ENCODE data around the gene SCN8A. TPM values are rescaled to one million over a fixed set of nuclear protein-coding genes. Genes with fewer than 3 reads are reported as not detected.
"Not testable (repeated sequence)": the region's sequence is repeated elsewhere in the genome, so short reads cannot be mapped to it uniquely, and the experiment has no call there.

Gene SCN8A
- total RNA-seq, 2 donors from 2014 or later: 0.79 TPM

GRCh38 chr12:51777457-51777856 is 186.4 kb downstream of the SCN8A start:
- no peak overlapping the region for H3K27ac Mint-ChIP-seq
- H3K36me3 Mint-ChIP-seq (ENCODE audit: insufficient read depth in 2 of 2): no peaks in the 10 kb centered on the region

GRCh38 chr12:51777973-51778372 is 186.9 kb downstream of the SCN8A start:
- ATAC-seq (replicated peaks in 1 of 2) (no peak), DNase-seq (no peak)
- peaks cover 8% of the 10 kb centered on the region for H3K27me3 Mint-ChIP-seq (ENCODE audit: low read depth)
- H3K36me3 Mint-ChIP-seq (ENCODE audit: insufficient read depth in 2 of 2): no peaks in the 10 kb centered on the region
- no peak overlapping the region for H3K27ac Mint-ChIP-seq
- peaks cover 14% of the 10 kb centered on the region for H3K4me1 Mint-ChIP-seq (ENCODE audit: low read depth)
- no peak overlapping the region for H3K4me3 Mint-ChIP-seq
- H3K9me3 Mint-ChIP-seq: no peaks in the 10 kb centered on the region

More at GRCh38 chr12:51777457-51777856, 186.4 kb downstream of the SCN8A start:
- H3K4me3 Mint-ChIP-seq: no peak overlapping the region
- peaks cover 4% of the 10 kb centered on the region for H3K27me3 Mint-ChIP-seq (ENCODE audit: low read depth)
- DNase-seq: no peak
- ATAC-seq (replicated peaks in 1 of 2): no peak
- peaks cover 14% of the 10 kb centered on the region for H3K4me1 Mint-ChIP-seq (ENCODE audit: low read depth)
- H3K9me3 Mint-ChIP-seq: no peaks in the 10 kb centered on the region

- Mint-ChIP-seq H3K27ac (no peak overlapping the region), H3K4me3 (no peak overlapping the region), H3K4me1 (ENCODE audit: low read depth) (peaks cover 24% of the 10 kb centered on the region), H3K27me3 (ENCODE audit: low read depth) (peaks cover 8% of the 10 kb centered on the region), H3K36me3 (ENCODE audit: insufficient read depth in 2 of 2) (no peaks in the 10 kb centered on the region), H3K9me3 (no peaks in the 10 kb centered on the region)
- ATAC-seq (replicated peaks in 1 of 2) (no peak), DNase-seq (no peak)
Measured at GRCh38 chr12:51779876-51780275, 188.8 kb downstream of the SCN8A start.

- Mint-ChIP-seq H3K9me3 (no peaks in the 10 kb centered on the region), H3K36me3 (ENCODE audit: insufficient read depth in 2 of 2) (no peaks in the 10 kb centered on the region), H3K27me3 (ENCODE audit: low read depth) (peaks cover 8% of the 10 kb centered on the region), H3K4me1 (ENCODE audit: low read depth) (peaks cover 27% of the 10 kb centered on the region), H3K27ac (no peak overlapping the region), H3K4me3 (no peak overlapping the region)
- DNase-seq (no peak), ATAC-seq (replicated peaks in 1 of 2) (no peak)
Measured at GRCh38 chr12:51784688-51785087, 193.7 kb downstream of the SCN8A start.

- Mint-ChIP-seq H3K27ac (no peak overlapping the region), H3K4me1 (ENCODE audit: low read depth) (peaks cover 15% of the 10 kb centered on the region), H3K27me3 (ENCODE audit: low read depth) (peaks cover 8% of the 10 kb centered on the region), H3K9me3 (no peaks in the 10 kb centered on the region), H3K4me3 (no peak overlapping the region), H3K36me3 (ENCODE audit: insufficient read depth in 2 of 2) (no peaks in the 10 kb centered on the region)
- DNase-seq (no peak), ATAC-seq (replicated peaks in 1 of 2) (no peak)
Measured at GRCh38 chr12:51785906-51786305, 194.9 kb downstream of the SCN8A start.

GRCh38 chr12:51788876-51789275 is 197.8 kb downstream of the SCN8A start:
- H3K9me3 Mint-ChIP-seq: no peaks in the 10 kb centered on the region
- no peak overlapping the region for H3K27ac Mint-ChIP-seq
- no peaks in the 10 kb centered on the region for H3K27me3 Mint-ChIP-seq (ENCODE audit: low read depth)
- no peak overlapping the region for H3K4me3 Mint-ChIP-seq
- peaks cover 15% of the 10 kb centered on the region for H3K4me1 Mint-ChIP-seq (ENCODE audit: low read depth)
- DNase-seq (no peak), ATAC-seq (replicated peaks in 1 of 2) (no peak)
- no peaks in the 10 kb centered on the region for H3K36me3 Mint-ChIP-seq (ENCODE audit: insufficient read depth in 2 of 2)

- Mint-ChIP-seq H3K27me3 (ENCODE audit: low read depth) (no peaks in the 10 kb centered on the region), H3K4me3 (no peak overlapping the region), H3K27ac (no peak overlapping the region), H3K36me3 (ENCODE audit: insufficient read depth in 2 of 2) (no peaks in the 10 kb centered on the region), H3K9me3 (no peaks in the 10 kb centered on the region), H3K4me1 (ENCODE audit: low read depth) (no peaks in the 10 kb centered on the region)
- no peak for ATAC-seq (replicated peaks in 1 of 2)
- no peak for DNase-seq
Measured at GRCh38 chr12:51792417-51792816, 201.4 kb downstream of the SCN8A start.

GRCh38 chr12:51793201-51793600 is 202.2 kb downstream of the SCN8A start:
- Mint-ChIP-seq H3K4me3 (no peak overlapping the region), H3K27me3 (ENCODE audit: low read depth) (no peaks in the 10 kb centered on the region), H3K9me3 (no peaks in the 10 kb centered on the region), H3K36me3 (ENCODE audit: insufficient read depth in 2 of 2) (no peaks in the 10 kb centered on the region), H3K4me1 (ENCODE audit: low read depth) (no peaks in the 10 kb centered on the region), H3K27ac (no peak overlapping the region)
- DNase-seq (no peak), ATAC-seq (replicated peaks in 1 of 2) (no peak)

GRCh38 chr12:51797301-51797700 is 206.3 kb downstream of the SCN8A start:
- no peak overlapping the region for H3K4me3 Mint-ChIP-seq
- H3K27me3 Mint-ChIP-seq (ENCODE audit: low read depth): no peaks in the 10 kb centered on the region
- DNase-seq: no peak
- no peak overlapping the region for H3K27ac Mint-ChIP-seq
- H3K36me3 Mint-ChIP-seq (ENCODE audit: insufficient read depth in 2 of 2): no peaks in the 10 kb centered on the region
- H3K9me3 Mint-ChIP-seq: no peaks in the 10 kb centered on the region
- no peak for ATAC-seq (replicated peaks in 1 of 2)
- H3K4me1 Mint-ChIP-seq (ENCODE audit: low read depth): no peaks in the 10 kb centered on the region

- ATAC-seq (replicated peaks in 1 of 2); H3K27ac Mint-ChIP-seq; H3K36me3 Mint-ChIP-seq (ENCODE audit: insufficient read depth in 2 of 2); H3K9me3 Mint-ChIP-seq; H3K4me3 Mint-ChIP-seq; H3K27me3 Mint-ChIP-seq (ENCODE audit: low read depth); DNase-seq; H3K4me1 Mint-ChIP-seq (ENCODE audit: low read depth): not testable (repeated sequence)
Measured at GRCh38 chr12:51798051-51798450, 207.0 kb downstream of the SCN8A start.

- Mint-ChIP-seq H3K36me3 (ENCODE audit: insufficient read depth in 2 of 2) (no peaks in the 10 kb centered on the region), H3K9me3 (no peaks in the 10 kb centered on the region), H3K4me1 (ENCODE audit: low read depth) (no peaks in the 10 kb centered on the region), H3K4me3 (no peak overlapping the region), H3K27ac (no peak overlapping the region), H3K27me3 (ENCODE audit: low read depth) (no peaks in the 10 kb centered on the region)
- DNase-seq (no peak), ATAC-seq (replicated peaks in 1 of 2) (no peak)
Measured at GRCh38 chr12:51798501-51798900, 207.5 kb downstream of the SCN8A start.

GRCh38 chr12:51801027-51801426 is 210.0 kb downstream of the SCN8A start:
- Mint-ChIP-seq H3K27ac (no peak overlapping the region), H3K9me3 (no peaks in the 10 kb centered on the region), H3K4me1 (ENCODE audit: low read depth) (no peaks in the 10 kb centered on the region), H3K36me3 (ENCODE audit: insufficient read depth in 2 of 2) (no peaks in the 10 kb centered on the region), H3K27me3 (ENCODE audit: low read depth) (no peaks in the 10 kb centered on the region), H3K4me3 (no peak overlapping the region)
- no peak for ATAC-seq (replicated peaks in 1 of 2)
- DNase-seq: no peak

- ATAC-seq (replicated peaks in 1 of 2) (no peak), DNase-seq (no peak)
- Mint-ChIP-seq H3K4me3 (no peak overlapping the region), H3K36me3 (ENCODE audit: insufficient read depth in 2 of 2) (no peaks in the 10 kb centered on the region), H3K9me3 (no peaks in the 10 kb centered on the region), H3K4me1 (ENCODE audit: low read depth) (no peaks in the 10 kb centered on the region), H3K27me3 (ENCODE audit: low read depth) (no peaks in the 10 kb centered on the region), H3K27ac (no peak overlapping the region)
Measured at GRCh38 chr12:51806896-51807295, 215.9 kb downstream of the SCN8A start.

GRCh38 chr12:51809193-51809592 is 218.2 kb downstream of the SCN8A start:
- Mint-ChIP-seq H3K27ac (no peak overlapping the region), H3K4me1 (ENCODE audit: low read depth) (no peaks in the 10 kb centered on the region), H3K27me3 (ENCODE audit: low read depth) (no peaks in the 10 kb centered on the region), H3K4me3 (no peak overlapping the region), H3K9me3 (no peaks in the 10 kb centered on the region), H3K36me3 (ENCODE audit: insufficient read depth in 2 of 2) (no peaks in the 10 kb centered on the region)
- DNase-seq: no peak
- ATAC-seq (replicated peaks in 1 of 2): no peak
